GM18909 (cell line): ENCODE measurements around the gene KREMEN1.
"Not testable (repeated sequence)": the region's sequence is repeated elsewhere in the genome, so short reads cannot be mapped to it uniquely, and the experiment has no call there.

ENCODE experiments used
- ATAC-seq: cut with Tn5 transposase; IDR thresholded peaks from one replicate; pipeline ENCODE4 v1.9.1; 2021; ENCODE audit warnings: mild to moderate bottlenecking; ENCODE audit not compliant: unreplicated experiment, poor library complexity

KREMEN1 gene

DNA sequence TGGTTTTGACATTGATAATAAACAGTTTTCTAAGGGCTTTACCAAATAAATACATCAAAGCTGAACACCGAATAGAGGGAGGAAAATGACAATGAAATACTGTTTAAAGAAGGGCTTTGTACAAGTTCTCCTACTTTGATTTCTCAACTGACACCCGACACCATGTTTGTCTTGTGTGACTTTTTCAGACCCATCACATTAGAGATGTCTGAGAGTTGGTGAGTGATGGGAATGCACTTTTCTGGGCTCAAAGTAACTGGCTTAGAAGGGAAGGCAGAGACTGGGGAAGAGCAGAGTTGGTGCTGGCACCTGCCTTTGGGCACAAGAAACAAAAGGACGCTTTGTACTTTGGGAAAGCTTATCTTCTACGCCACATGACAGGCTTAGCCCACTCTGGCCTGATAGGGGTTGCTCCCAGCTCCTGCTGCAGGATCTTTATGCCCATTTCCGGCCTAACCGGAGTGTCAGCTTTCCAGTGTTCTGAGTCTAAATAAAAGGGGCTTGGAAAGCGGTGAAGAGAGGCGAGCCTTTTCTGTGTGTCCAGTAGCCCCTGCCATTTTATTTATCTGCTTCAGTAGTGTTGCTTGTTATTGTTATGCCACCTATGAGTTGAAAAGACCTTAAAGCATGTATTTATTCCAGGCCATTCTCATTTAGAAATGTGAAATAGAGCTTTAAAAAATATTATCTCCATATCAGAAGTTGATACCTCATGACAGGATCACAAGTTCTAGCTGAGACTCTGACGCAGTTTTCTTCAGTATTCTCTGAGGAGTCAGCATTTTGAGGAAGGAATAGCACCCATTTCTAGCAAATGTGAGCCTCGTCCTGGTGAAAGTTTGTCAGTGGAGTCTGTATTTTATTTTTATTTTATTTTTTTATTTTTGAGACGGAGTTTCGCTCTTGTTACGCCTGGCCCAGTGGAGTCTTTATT, 24.2 kb downstream of the KREMEN1 start:
- no peak for ATAC-seq

DNA sequence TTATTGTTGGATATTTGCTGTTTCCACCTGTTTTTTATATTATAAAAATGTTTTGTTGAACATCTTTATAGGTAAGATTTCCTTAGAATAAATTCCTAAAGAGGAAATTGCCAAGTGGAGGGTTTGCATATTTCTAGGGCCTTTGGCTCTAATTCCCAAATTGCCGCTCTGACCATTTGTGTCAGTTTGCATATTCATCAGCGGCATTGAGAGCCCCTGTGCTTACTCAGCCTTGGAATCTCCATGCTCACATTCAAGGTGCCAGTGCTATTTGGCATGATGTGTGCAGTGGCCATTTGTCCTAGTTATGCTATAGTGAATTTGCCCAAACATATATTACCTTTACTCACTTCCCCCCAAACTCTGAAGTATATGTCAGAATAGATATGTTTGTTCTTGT, 25.5 kb downstream of the KREMEN1 start:
- no peak for ATAC-seq

- ATAC-seq: no peak
Observed at GRCh38 chr22:29102300-29102699, 29.5 kb downstream of the KREMEN1 start.

DNA sequence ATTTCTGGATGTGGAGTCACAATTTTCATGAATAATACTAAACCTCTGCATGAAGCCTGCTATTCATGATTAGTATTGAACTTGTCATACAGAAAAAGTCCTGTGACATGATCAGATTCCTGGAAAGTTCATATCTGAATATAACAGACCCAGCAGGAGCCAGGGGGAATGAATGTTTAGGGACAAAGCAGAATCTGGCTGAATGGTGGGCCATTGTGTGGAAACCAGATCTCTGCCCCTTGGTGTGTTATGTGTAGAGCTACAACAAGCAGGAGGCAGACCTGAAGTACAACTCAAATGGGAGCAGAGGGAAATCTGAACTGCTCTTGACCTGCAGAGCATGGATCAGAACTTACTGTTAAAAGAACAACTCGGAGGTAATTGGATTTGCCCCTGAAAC, 30.3 kb downstream of the KREMEN1 start:
- no peak for ATAC-seq

DNA sequence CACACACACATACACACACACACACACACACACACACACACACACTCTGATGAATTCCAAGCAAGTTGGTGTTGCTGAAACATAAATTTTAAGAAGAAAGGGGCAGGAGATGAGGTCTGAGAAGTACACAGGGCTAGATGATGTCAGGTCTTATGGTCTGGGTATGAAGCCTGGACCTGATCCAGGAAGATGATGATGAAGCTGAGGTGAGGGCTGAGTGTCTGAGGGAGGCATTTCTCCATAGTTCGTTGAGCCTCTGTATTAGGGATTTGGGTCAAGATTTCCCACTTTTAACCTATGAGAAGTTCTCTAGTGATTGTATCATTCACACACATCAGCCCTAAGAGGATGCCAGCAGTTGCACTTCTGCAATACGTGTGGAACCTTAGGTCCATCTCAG, 32.6 kb downstream of the KREMEN1 start:
- no peak for ATAC-seq

- ATAC-seq: no peak
Observed at GRCh38 chr22:29106839-29107238, 34.0 kb downstream of the KREMEN1 start.

DNA sequence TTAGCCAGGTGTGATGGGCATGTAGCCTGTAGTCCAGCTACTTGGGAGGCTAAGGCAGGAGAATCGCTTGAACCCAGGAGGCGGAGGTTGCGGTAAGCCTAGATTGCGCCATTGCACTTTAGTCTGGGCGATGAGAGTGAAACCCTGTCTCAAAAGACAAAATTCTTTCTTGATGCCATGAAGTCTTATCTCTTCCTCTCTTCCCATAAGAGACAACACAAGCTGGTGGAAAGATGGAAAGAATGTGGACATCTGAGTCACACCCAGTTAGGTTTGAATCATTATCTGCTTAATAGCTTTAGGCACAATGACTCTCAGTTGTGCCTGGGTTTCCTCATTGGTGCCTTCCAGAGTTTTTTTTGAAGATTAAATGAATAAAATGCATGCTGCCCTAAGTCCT, 35.3 kb downstream of the KREMEN1 start:
- no peak for ATAC-seq

DNA sequence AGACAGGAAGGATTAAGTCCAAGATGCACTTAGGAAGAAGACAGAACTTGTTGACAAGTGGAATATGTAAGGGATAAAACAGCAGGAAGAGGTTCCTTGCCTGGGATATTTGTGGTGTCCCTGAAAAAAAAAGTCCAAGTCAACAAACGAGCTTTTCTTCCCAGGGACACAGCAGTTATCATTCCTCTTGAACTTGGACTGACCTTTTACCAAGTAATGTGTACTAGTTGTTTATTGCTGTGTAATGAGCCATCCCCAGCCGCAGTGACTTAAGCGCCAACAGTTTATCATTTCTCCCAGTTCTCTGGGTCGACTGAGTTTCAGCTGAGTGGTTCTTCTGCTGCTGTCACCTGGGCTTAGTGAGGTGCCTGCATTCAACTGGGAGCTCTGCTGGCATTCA, 37.0 kb downstream of the KREMEN1 start:
- no peak for ATAC-seq

- no peak for ATAC-seq
Observed at GRCh38 chr22:29110946-29111345, 38.1 kb downstream of the KREMEN1 start.

GRCh38 chr22:29112121-29112520, 39.3 kb downstream of the KREMEN1 start:
- ATAC-seq: no peak

GRCh38 chr22:29112681-29113080, 39.8 kb downstream of the KREMEN1 start:
- ATAC-seq: no peak

GRCh38 chr22:29113319-29113718, 40.5 kb downstream of the KREMEN1 start:
- ATAC-seq: no peak

DNA sequence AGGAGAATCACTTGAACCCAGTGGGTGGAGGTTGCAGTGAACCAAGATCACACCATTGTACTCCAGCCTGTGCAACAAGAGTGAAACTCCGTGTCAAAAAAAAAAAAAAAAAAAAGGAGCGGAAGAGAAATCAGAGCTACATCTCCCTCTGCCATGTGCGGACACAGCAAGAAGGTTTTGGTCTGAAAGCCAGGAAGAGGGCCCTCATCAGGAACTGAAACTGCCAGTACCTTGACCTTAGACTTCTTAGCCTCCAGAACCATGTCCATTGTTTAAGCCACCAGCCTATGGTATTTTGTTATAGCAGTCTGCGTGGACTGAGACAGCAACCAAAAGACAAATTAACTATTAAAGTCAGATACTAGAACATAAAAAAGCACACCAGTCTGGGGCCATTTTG, 41.6 kb downstream of the KREMEN1 start:
- ATAC-seq: no peak

DNA sequence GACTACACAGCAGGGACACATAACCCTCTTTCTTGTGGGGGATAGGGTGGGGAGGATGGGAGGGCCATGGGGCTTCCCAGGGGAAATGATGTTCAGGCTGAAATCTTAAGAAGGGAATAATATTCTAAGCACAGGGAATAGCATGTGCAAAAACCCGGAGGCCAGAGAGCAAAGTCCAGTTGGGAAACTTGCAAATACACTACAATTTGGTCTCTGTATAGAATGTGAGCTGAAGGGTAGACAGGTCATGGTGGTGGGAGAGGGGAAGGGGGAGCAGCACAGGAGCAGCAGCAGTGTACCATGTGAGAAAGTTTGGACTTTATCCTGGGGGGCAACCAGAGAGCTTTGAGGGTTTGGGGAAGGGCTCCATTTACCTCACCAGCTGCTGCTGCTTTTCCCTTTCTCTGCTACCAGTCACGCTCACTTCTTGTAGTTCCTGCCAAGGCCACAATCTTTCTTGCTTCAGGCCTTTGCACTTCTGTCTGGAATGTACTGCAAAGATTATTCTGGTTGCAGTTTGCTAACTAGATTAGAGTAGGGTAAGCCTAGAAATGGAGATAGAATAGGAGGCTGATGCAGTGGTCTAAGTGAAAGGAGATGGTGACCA, 43.0 kb downstream of the KREMEN1 start:
- ATAC-seq: no peak

GRCh38 chr22:29116397-29117123, 43.7 kb downstream of the KREMEN1 start:
- no peak for ATAC-seq

- ATAC-seq: no peak
Observed at GRCh38 chr22:29117799-29118477, 45.1 kb downstream of the KREMEN1 start.

GRCh38 chr22:29120098-29120912, 47.5 kb downstream of the KREMEN1 start:
- ATAC-seq: not testable (repeated sequence)

- no peak for ATAC-seq
Observed at GRCh38 chr22:29121124-29121523, 48.3 kb downstream of the KREMEN1 start.

DNA sequence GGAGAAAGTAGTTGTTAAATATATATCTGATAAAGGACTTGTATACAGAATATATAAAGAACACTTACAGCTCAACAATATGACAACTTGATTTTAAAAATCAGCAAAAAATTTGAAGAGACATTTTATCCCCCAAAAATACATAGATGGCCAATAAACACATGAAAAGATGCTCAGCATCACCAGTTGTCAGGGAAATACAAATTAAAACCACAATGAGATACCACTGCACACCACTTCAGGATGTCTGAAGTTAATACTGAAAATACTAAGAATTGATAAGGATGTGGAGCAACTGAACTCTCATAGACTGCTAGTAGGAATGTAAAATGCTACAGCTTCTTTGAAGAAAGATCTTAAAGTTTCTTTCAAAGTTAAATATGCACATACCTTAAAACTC, 49.2 kb downstream of the KREMEN1 start:
- ATAC-seq: no peak
